ENCODE measurements around the gene NSD1.
"Not testable (repeated sequence)": the region's sequence is repeated elsewhere in the genome, so short reads cannot be mapped to it uniquely, and the experiment has no call there.

NSD1 gene

DNA sequence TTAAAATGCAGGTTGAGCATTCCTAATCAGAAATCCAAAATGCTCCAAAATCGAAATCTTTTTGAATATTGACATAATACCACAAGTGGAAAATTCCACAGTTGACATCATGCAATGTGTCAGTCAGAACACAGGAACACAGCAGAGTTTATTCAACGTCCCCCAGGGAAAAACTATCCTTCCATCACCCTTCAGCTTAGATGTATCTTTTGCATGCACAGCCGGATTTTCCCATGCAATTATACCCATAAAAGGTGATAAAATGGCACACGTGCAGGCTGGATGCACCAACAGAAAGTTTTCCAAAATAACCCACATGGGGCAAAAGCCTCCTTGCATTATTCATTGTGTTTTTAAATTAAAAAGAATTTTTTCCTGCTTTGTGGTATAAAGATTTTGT is 98.8 kb downstream of the NSD1 start:
- no peak for DNase-seq (ENCODE audit: low read depth)

- DNase-seq (ENCODE audit: low read depth), result no peak
Measured at GRCh38 chr5:177232761-177233160, 99.2 kb downstream of the NSD1 start.

GRCh38 chr5:177233206-177233605 is 99.6 kb downstream of the NSD1 start:
- no peak for DNase-seq (ENCODE audit: low read depth)

DNA sequence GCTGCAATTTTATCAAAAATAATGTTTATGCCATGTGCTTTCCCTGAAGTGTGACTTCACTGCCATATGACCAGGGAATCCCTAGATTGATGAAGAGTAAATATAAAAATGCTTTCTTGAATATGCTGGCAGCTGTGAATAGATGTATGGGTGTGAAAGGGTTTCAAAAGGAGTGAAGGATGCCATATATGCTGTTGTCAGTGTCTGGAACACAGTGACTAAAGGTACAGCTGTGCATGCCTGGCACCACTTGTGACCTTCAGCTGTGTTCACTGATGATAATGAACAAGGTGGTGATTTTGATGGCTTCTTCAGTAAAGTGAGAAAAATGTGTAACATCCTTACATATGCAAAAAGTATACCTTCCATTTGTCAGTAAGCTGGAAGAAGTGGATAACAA is 100.2 kb downstream of the NSD1 start:
- no peak for DNase-seq (ENCODE audit: low read depth)

DNA sequence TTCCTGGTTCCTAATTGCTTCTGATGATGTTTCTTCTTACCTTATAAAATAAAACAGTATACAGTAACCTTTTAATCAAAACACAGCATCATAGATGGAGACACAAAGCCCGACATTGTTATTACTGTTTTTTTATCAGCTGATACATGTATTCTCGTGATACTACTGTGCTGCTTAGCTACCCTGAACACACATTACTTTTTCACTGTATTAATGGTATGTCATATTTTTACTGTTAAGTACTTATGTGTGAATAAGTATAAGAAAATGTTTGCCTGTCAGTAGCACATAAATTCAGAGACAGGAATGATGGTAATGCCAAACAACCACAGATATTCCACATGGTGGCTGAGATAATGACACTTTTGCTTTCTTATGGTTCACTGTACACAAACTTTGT is 101.3 kb downstream of the NSD1 start:
- no peak for DNase-seq (ENCODE audit: low read depth)

GRCh38 chr5:177241768-177242167 is 108.2 kb downstream of the NSD1 start:
- DNase-seq (ENCODE audit: low read depth), result no peak

DNA sequence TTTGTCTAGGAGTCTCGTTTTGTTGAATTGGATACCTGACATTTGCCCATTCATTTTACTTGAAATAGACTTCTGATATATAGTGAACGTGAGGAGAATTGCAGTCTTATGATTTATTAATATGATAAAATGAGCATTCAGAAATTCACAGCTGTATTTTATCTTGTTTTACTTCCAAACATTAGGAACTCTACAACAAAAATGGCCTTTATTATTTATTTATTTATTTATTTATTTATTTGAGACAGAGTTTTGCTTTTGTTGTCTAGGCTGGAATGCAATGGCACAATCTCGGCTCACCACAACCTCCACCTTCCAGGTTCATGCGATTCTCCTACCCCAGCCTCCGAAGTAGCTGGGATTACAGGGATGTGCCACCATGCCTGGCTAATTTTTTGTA is 108.7 kb downstream of the NSD1 start:
- no peak for DNase-seq (ENCODE audit: low read depth)

DNA sequence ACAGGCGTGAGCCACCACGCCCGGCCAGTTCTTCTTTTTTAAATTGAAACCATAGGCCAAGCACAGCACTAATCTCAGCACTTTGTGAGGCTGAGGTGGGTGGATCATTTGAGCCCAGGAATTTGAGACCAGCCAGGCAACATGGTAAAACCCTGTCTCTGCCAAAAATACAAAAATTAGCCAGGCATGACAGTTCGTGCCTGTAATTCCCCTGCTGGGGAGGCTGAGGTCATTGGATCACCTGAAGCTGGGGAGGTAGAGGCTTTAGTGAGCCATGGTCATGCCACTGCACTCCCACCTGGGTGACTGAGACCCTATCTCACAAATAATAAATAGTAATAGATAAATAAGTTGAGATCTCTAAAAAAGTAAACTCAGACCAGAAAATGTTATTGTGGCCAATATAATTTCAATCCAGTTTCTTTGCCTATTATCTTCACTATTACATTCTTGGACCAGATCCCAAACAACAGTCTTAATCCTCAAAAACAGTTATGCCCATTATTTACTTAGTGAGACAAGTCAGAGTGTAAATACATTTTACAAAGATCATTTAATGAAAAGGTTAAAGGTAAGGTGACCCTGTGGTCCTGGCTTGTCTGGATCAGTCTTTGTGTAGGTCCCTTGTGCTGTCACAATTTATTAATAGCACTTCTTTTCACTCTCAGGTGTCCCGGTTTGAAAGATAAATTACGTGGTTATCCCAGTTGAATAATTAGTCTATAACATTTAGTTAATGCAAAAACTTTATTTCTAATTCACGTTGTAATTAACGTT is 116.4 kb downstream of the NSD1 start:
- DNase-seq (ENCODE audit: low read depth), result no peak

DNA sequence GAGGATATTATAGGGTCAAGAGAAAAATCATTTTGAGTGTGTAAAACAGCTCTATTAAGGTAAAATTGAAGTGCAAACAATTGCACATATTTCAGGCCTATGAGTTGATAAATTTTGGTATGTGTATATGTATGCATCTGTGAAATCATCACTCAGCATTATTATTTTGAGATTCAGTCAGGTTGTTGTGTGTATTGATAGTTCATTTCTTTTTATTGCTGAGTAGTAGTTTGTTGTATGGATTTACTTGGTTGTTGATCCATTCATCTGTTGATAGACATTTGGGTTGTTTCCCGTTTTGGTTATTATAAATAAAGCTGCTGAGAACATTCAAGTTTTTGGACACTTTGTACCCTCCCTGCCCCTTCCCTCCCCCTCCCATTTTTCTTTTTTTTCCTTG is 119.7 kb downstream of the NSD1 start:
- no peak for DNase-seq (ENCODE audit: low read depth)

DNA sequence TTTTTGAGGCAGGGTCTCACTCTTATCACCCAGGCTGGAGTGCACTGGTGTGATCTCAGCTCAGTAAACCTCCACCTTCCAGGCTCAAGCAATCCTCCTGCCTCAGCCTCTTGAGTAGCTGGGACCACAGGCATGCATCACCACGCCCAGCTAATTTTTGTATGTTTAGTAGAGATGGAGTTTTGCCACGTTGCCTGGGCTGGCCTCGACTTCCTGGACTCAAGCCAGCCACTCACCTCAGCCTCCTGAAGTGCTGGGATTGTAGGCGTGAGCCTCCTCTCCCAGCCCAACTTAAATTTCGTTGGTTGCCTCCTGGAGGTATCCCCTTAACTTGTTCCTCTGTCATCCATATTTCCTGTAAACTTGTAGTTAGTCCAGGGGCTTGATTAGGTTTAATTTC is 122.7 kb downstream of the NSD1 start:
- no peak for DNase-seq (ENCODE audit: low read depth)

DNA sequence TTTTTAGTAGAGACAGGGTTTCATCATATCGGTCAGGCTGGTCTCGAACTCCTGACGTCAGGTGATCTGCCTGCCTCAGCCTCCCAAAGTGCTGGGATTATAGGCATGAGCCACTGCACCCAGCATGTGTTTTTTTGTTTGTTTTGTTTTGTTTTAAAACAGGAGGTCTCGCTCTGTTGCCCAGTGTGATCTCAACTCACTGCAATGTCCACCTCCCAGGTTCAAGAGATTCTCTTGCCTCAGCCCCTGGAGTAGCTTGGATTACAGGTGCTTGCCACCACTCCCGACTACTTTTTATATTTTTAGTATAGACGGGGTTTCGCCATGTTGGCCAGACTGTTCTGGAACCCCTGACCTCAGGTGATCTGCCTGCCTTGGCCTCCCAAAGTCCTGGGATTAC is 125.1 kb downstream of the NSD1 start:
- not testable (repeated sequence) for DNase-seq (ENCODE audit: low read depth)

DNA sequence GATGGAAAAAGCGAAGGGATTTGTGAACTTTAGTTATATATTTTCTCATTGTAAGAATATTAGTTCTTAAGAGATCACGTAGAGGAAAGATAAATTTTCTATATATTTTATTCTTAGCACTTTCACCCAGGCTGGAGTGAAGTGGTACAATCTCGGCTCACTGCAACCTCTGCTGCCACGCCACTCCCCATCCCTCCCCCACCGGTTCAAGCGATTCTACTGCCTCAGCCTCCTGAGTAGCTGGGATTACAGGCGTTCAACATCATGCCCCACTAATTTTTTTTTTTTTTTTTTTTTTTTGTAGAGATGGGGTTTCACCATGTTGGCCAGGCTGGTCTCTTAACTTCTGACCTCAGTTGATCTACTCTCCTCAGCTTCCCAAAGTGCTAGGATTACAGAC is 127.4 kb downstream of the NSD1 start:
- no peak for DNase-seq (ENCODE audit: low read depth)

DNA sequence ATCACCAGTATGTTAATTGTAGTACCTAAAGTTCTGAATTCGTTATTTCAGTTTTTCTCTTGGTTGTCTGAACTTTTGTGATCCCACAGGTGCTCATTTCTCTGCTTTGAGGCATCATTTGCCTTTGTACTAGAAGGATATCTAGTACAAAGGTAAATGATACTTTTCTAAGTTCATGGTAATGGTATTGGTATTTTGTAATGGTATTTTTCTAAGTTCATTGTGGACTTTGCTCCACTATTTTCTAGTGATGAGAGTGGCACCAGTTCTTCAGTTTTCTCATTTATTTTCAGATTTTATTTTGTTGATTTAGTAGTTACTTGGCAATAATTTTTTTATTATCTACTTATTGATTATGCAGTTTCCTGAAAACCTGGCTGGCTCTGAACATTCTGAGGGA is 127.9 kb downstream of the NSD1 start:
- DNase-seq (ENCODE audit: low read depth), result no peak

DNA sequence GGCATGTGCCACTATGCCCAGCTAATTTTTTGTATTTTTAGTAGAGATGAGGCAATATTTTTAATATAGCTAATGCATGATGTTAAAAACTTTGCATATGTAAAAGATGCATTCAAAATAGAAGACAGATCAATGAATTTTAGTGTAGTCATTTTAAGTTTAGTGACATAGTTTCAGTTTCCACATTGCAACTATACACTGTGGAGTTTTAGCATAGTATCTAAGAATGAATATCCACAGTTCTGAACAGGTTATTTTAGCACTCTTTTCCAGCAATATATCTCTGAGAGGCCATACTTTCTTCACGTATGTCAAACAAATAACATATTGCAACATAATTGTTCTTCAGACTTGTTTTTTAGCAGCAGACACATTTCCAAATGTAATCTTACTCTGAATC is 130.6 kb downstream of the NSD1 start:
- no peak for DNase-seq (ENCODE audit: low read depth)

DNA sequence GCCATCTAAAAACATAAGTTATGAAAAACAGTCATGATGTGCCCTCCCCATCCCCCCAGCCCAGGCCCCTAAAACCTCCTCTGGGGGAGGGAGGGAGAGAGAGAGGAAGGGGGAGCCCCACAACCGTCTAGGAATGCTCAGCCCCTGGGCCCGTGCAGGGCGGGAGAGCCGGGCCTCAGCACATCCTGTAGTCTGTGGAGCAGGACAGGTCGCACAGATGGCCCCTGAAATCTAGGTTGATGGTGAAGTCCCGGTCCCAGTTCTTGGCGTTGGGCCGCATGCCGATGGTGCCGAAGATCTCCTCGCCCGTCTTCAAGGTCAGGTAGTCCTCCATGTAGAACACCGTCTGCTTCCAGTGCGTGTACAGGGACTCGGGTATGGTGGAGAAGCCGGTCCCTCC is 131.8 kb downstream of the NSD1 start:
- no peak for DNase-seq (ENCODE audit: low read depth)

DNA sequence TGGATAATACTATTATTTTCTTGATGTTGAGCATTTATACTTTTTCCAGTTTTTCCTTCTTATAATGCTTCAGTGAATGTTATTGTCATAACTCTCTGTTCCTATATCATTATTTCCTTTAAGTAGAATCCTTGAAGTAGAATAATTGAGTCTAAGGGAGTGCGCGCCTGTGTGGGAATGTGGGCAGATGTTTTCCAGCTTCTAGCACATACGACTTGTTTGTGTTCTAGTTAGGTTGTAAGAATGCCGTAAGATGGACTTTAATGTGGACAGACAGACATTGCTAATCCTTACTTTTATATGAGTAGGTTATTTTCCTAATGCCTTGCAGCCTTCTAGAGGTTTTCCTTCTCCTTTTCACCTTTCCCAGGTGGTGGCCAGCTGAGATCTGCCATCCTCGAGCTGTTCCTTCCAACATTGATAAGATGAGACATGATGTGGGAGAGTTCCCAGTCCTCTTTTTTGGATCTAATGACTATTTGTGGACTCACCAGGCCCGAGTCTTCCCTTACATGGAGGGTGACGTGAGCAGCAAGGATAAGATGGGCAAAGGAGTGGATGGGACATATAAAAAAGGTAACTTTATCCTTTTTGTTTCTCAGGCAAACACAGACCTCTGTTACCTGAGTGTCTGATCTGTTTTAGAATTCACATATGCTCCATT is 135.8 kb downstream of the NSD1 start:
- DNase-seq (ENCODE audit: low read depth), result no peak

- DNase-seq (ENCODE audit: low read depth), result no peak
Measured at GRCh38 chr5:177269976-177270375, 136.4 kb downstream of the NSD1 start.

DNA sequence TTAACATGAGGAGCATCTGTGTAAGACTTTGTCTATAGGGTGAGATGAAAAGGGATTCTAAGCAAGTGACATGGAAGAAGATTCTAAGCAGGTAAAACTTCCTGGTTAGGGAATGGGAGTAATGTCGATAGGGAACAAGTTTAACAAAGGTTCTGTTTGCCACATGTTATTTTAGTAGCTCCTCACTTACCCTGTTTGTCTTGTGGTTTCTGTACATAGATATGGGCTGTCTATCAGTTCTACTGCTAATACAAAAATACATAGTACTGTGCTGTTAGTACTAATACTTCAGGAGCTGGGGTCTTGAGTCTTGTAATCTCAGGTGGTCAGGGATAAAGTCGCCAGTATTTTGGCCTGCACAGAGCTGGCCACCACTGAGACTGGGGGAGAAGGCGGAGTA is 137.1 kb downstream of the NSD1 start:
- DNase-seq (ENCODE audit: low read depth), result no peak

- no peak for DNase-seq (ENCODE audit: low read depth)
Measured at GRCh38 chr5:177271113-177271512, 137.5 kb downstream of the NSD1 start.

DNA sequence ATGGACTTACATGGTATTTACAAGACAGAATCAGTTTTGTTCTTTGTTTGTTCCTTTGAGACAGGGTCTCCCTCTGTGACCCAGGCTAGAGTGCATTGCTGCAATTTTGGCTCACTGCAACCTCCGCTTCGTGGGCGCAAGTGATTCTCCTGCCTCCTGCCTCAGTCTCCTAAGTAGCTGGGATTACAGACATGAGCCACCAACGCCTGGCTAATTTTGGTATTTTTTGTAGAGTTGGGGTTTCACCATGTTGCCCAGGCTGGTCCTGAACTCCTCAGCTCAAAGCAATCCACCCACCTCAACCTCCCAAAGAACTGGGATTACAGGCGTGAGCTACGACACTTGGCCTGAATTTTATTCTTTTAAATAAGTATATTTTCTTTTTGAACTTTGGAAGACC is 142.3 kb downstream of the NSD1 start:
- no peak for DNase-seq (ENCODE audit: low read depth)

DNA sequence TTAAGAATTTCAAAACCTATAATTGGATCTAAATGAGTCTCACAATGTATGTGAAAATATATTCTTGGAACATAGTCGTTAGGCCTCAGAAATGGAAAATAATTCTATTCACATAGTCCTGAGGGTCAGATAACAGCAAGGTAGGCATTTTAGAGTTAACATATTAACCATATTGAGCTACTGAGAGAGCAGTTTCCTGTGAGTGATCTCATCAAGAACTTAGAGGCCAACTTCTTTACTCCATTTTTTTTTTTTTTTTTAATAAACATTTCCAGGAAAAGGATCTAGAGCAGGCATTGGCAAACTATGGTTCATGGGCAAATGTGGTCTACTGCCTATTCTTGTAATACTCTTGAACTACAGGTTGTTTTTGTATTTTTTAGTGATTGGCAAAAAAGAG is 143.3 kb downstream of the NSD1 start:
- DNase-seq (ENCODE audit: low read depth), result no peak

GRCh38 chr5:177288191-177288590 is 154.6 kb downstream of the NSD1 start:
- DNase-seq (ENCODE audit: low read depth), result no peak

DNA sequence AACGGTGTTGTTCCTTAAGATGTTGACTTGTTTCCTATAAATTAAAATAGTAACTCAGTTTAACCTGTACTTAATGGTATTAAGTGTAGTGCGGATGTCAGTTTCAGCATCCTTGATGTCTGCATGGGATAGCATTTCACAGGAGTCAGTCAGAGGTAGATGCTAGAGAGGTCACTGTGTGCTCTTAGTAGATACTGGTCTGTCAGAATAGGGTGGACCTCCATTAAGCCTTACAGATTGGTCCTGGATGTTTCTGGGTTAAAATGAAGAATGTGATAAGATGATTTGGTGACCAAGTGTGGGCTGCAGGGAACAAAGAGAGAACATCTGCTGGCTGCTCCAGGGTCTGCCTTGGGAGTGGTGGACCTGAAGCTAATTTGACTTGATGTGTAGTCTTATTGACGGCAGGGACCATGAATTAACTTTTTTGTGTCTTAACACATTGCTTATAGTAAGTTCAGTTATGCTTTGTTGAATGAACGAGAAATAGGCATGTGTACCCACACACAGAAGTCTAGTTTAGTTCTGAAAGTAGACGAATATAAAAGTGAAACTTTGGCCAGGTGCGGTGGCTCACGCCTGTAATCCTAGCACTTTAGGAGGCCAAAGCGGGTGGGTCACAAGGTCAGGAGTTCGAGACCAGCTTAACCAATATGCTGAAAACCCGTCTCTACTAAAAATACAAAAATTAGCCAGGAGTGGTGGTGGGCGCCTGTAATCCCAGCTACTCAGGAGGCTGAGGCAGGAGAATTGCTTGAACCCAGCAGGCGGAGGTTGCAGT is 157.4 kb downstream of the NSD1 start:
- no peak for DNase-seq (ENCODE audit: low read depth)

Data from stimulated activated CD4-positive, alpha-beta T cell treated with anti-CD3 and anti-CD28 coated beads, Interleukin-2, amount 100 ng/mL, for 4 hours (primary cell).